Adrenal gland (tissue), 5 donors: ENCODE results near the gene CEP41.

Source experiments
- CTCF ChIP-seq, 6 experiments: fragments of 450-650 bp in 4 of 6; fragments of 200-600 bp in 2 of 6; sonication (generic) in 1 of 6; IDR thresholded peaks; 1 replicate in 5 of 6; 2 replicates in 1 of 6; pipeline versions ENCODE4 v1.5.1 to v1.8.0; 2016 to 2021; ENCODE audit warnings: antibody characterized with exemption in 6 of 6, mild to moderate bottlenecking in 2 of 6, moderate library complexity in 1 of 6
- POLR2A ChIP-seq, 2 donors: fragments of 450-650 bp; IDR thresholded peaks; one replicate each; pipeline ENCODE4 v1.6.1; 2017; ENCODE audit warnings: antibody characterized with exemption in 2 of 2, mild to moderate bottlenecking in 2 of 2, moderate library complexity in 1 of 2
- donor health status: DM: no; HTN: no; CAD: no.

GRCh38 chr7:130423501-130424037, 17.2 kb downstream of the CEP41 start:
- TF ChIP-seq CTCF (IDR thresholded peaks at IDR 0.05): no peak
- no peak for TF ChIP-seq POLR2A (IDR thresholded peaks at IDR 0.05)
